ENCODE data around the gene COPG2. TPM values are rescaled to one million over a fixed set of nuclear protein-coding genes. Genes with fewer than 3 reads are reported as not detected.

COPG2 gene
- total RNA-seq, 1 experiment from 2014 or later = 77.7 TPM

DNA sequence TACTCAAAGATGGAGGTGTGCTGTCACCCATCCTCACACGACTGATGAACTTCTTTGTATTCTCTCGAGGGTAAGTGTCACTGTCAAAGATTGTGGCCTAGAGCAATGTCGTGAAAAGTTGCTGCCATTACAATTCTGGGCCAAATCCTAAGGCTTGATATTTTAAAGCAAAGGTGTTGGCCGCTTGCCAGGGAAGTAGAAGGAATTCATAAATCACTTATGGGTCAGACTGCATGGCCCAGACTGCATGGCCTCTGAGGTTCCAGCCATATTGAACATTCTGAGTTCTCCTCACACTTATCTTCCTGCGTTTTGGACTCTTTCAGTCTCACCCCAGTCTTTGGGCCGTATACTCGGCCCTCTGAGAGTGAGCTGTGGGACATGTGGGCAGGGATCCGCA lies 168.1 kb downstream of the COPG2 start:
- Histone ChIP-seq H3K4me2 (ENCODE audit: insufficient read depth, insufficient read length, low read length) (no peak overlapping the region), H3K79me2 (ENCODE audit: insufficient read depth, low read length) (0 out of 2 replicates have a peak, but pooled peaks cover under 1% of the 10 kb centered on the region), H4K8ac (replicated peaks; ENCODE audit: insufficient read length, low read depth, low read length) (no peak overlapping the region), H2AK5ac (ENCODE audit: insufficient read length, low read length) (no peak overlapping the region), H2AFZ (ENCODE audit: low read length) (no peak overlapping the region), H3K9me3 (ENCODE audit: control insufficient read depth, low read depth, low read length) (no peaks in the 10 kb centered on the region), H2BK12ac (ENCODE audit: insufficient read length, low read depth, low read length) (no peak overlapping the region), H3K79me1 (ENCODE audit: insufficient read depth, low read depth, low read length, poor library complexity, severe bottlenecking) (no peaks in the 10 kb centered on the region), H2BK15ac (ENCODE audit: low read depth, low read length) (no peak overlapping the region), H3K56ac (ENCODE audit: insufficient read length, low read depth, low read length) (no peak overlapping the region), H3K4ac (ENCODE audit: low read depth, low read length) (no peak overlapping the region), H3K23ac (ENCODE audit: insufficient read length, low read depth, low read length) (no peak overlapping the region), H3K27me3 (ENCODE audit: insufficient read depth, low read length) (no peaks in the 10 kb centered on the region), H4K91ac (ENCODE audit: insufficient read length, low read depth, low read length) (no peak overlapping the region), H3K9ac (ENCODE audit: extremely low read depth, insufficient read length, low read length) (no peak overlapping the region), H4K5ac (ENCODE audit: insufficient read length, low read depth, low read length) (no peak overlapping the region), H3K18ac (ENCODE audit: insufficient read length, low read depth, low read length) (no peak overlapping the region), H3K23me2 (ENCODE audit: insufficient read length, low read depth, low read length, poor library complexity, severe bottlenecking) (no peaks in the 10 kb centered on the region), H2BK5ac (ENCODE audit: insufficient read length, low read length) (no peak overlapping the region), H2BK120ac (ENCODE audit: low read depth, low read length, poor library complexity, severe bottlenecking) (no peak overlapping the region), H3K27ac (ENCODE audit: insufficient read length, low read depth, low read length) (no peak overlapping the region), H2BK20ac (ENCODE audit: low read depth, low read length, poor library complexity, severe bottlenecking) (no peak overlapping the region), H4K20me1 (ENCODE audit: control insufficient read depth, insufficient read depth, insufficient read length) (no peaks in the 10 kb centered on the region), H3T11ph (ENCODE audit: low read length) (no peak overlapping the region), H3K14ac (ENCODE audit: insufficient read depth, low read length) (no peak overlapping the region), H3K4me1 (ENCODE audit: insufficient read depth, low read length) (no peaks in the 10 kb centered on the region)
- H3K9me3 Mint-ChIP-seq = no peaks in the 10 kb centered on the region
- TF ChIP-seq CTCF (conservative IDR thresholded peaks at IDR 0.05) = no peak
- peaks cover 33 to 78% (median 76%) of the 10 kb centered on the region in 3 experiments; a peak in 6 of 7 replicates for H3K36me3 Mint-ChIP-seq (ENCODE audit: insufficient read depth in 1 of 3, low read depth in 3 of 3)
- DNase-seq = no peak
- no CpG with 5 or more reads among the region's 8 CpGs for WGBS (ENCODE audit: extremely low coverage, insufficient read length, low lambda C conversion rate)
- H3K27me3 Mint-ChIP-seq (ENCODE audit: low read depth) = no peaks in the 10 kb centered on the region
- H3K4me1 Mint-ChIP-seq = no peaks in the 10 kb centered on the region
- H3K4me3 Mint-ChIP-seq = no peak overlapping the region
- peak overlapping the region in 1 of 3 experiments; percentile 56; a peak in 1 of 7 replicates for H3K27ac Mint-ChIP-seq
